Heart right ventricle (tissue), 16 donors: Measurements from ENCODE around the gene PDSS2. TPM values are rescaled to one million over a fixed set of nuclear protein-coding genes. Genes with fewer than 3 reads are reported as not detected.

Experiments
- ATAC-seq, 8 donors: fragments of 200-7000 bp; cut with Tn5 transposase; one replicate each; pipeline ENCODE4 v1.9.1; 2020; ENCODE audit warnings: mild to moderate bottlenecking in 8 of 8, moderate library complexity in 8 of 8, moderate number of reproducible peaks in 1 of 8
- DNase-seq, 2 donors: peaks; one replicate each; pipeline ENCODE4 v3.0.0-alpha.2; 2020
- H3K27ac ChIP-seq, 10 donors: fragments of 200-600 bp; sonication (generic) in 2 of 10; one replicate each; pipeline versions ENCODE4 v1.5.0 to v1.8.0; 2020 to 2022; ENCODE audit warnings: mild to moderate bottlenecking in 3 of 10
- H3K27me3 ChIP-seq, 7 donors: fragments of 200-600 bp; one replicate each; pipeline ENCODE4 v1.8.0; 2021 to 2022; ENCODE audit warnings: mild to moderate bottlenecking in 2 of 7
- H3K36me3 ChIP-seq, 9 donors: fragments of 200-600 bp; sonication (generic) in 1 of 9; one replicate each; pipeline versions ENCODE4 v1.5.0 to v1.8.0; 2020 to 2022; ENCODE audit warnings: mild to moderate bottlenecking in 2 of 9
- H3K4me1 ChIP-seq, 9 donors: fragments of 200-600 bp; sonication (generic) in 1 of 9; one replicate each; pipeline versions ENCODE4 v1.5.0 to v1.8.0; 2020 to 2022; ENCODE audit warnings: mild to moderate bottlenecking in 4 of 9
- H3K4me3 ChIP-seq, 10 donors: fragments of 200-600 bp; sonication (generic) in 2 of 10; one replicate each; pipeline versions ENCODE4 v1.5.0 to v1.8.0; 2020 to 2022; ENCODE audit warnings: mild to moderate bottlenecking in 7 of 10, moderate library complexity in 2 of 10
- H3K9me3 ChIP-seq, 11 donors: fragments of 200-600 bp in 10 of 11; sonication (generic) in 2 of 11; one replicate each; pipeline versions ENCODE4 v1.5.0 to v1.8.0; 2013 to 2022; ENCODE audit warnings: mild to moderate bottlenecking in 2 of 11, control low read depth in 1 of 11, moderate library complexity in 1 of 11
- CTCF ChIP-seq, 9 donors: fragments of 200-600 bp; sonication (generic) in 2 of 9; IDR thresholded peaks; one replicate each; pipeline versions ENCODE4 v1.5.0 to v1.8.0; 2021 to 2022; ENCODE audit warnings: antibody characterized with exemption in 9 of 9, mild to moderate bottlenecking in 5 of 9, moderate library complexity in 1 of 9
- WGBS, 2 donors: extraction: QIAGEN DNeasy Blood & Tissue Kit; methylation state at CpG; one replicate each; pipeline ENCODE4 v1.1.7; 2013; ENCODE audit warnings: inconsistent platforms in 1 of 2; 5-methylcytosine and 5-hydroxymethylcytosine counted together
- intact Hi-C, 10 donors: fragments of 100-400 bp; cut with DNase I; formaldehyde crosslinking; loops; one replicate each; pipeline versions ENCODE4 v1.11.1 to v1.14.2; 2022
- polyA plus RNA-seq, 2 donors: library from polyadenylated mRNA; stranded (reverse); fragments of 200-250 nt; gene quantifications; one replicate each; pipeline ENCODE4 v1.2.3, GENCODE V29; 2013
- total RNA-seq, 10 donors: library from RNA; stranded (reverse); fragmentation: NEBNext Ultra II Directional in 3 of 10; extraction: Animal tissue kit (Norgen Biotek cat#: 25700) in 3 of 10; gene quantifications; one replicate each; pipeline versions ENCODE4 v1.2.1 to v1.2.4, GENCODE V29; 2021 to 2023
- donor health status: Arrhythmogenic right ventricular cardiomyopathy.
- donor health status: ischemic (EF 13 %, LVEDD 7.1; RV severe dilation, severe dysfunction).
- donor health status: healthy with polysubstance abuse.
- donor health status: DM: no; HTN: yes; CAD: no.
- donor health status: DM: no; HTN: no; CAD: no.
- donor health status: ischemic (EF 25% LVEDD 6.9; RV normal size, moderate dysfunction).
- donor health status: ischemic (EF 25% LVEDD 5.7; RV mildly dilated, moderate dysfunction).
- donor health status: healthy.
- donor health status: DM: yes; HTN: yes; CAD: no.
- donor health status: Ischemic cardiomyopathy.
- donor health status: ischemic (EF 35%, LVEDD 5.7; RV mildly dilated, moderate dysfunction).
- donor health status: nonischemic (EF 11% LVEDD 7.7; RV severe dilation, severe dysfunction).
- donor health status: DM: yes; HTN: yes; CAD: no.
- donor health status: PGD.
- donor health status: ischemic (EF 29% LVEDD 5.4; RV normal size, mild dysfunction).
- donor health status: nonischemic (EF 23%, LVEDD 6.1; RV moderate dilation, normal function).

PDSS2 gene
- total and polyA plus RNA-seq, 12 donors = 5.5 to 22.2 (median 18.0) TPM

- H3K27me3 ChIP-seq = peaks cover 0 to 25% (median 0%) of the 10 kb centered on the region in 7 donors
- peak overlapping the region in 9 of 10 donors; percentile 23 to 72 (median 64) for H3K27ac ChIP-seq
- no peaks in the 10 kb centered on the region for H3K36me3 ChIP-seq
- intact Hi-C loops = loop anchor here in 8 of 10 donors (1.0 to 10.0 kb wide), 6 partner anchors 82 to 92 kb away; partner anchors contain the start of gene MTRES1 (in 6 of the 8)
- ATAC-seq (peak; percentile 89 to 96 (median 95)), DNase-seq (peak; percentile 81 to 92)
- no peaks in the 10 kb centered on the region for H3K9me3 ChIP-seq
- peak overlapping the region in 9 of 10 donors; percentile 67 to 88 (median 70) for H3K4me3 ChIP-seq
- H3K4me1 ChIP-seq = peaks cover 2 to 31% (median 18%) of the 10 kb centered on the region in 9 donors
- TF ChIP-seq CTCF (IDR thresholded peaks at IDR 0.05) = peak; percentile 75 to 95 (median 92)
- 1% methylated on average over 72 to 113 of the region's 116 CpGs for WGBS, 2 donors
These were observed 345.0 kb downstream of the PDSS2 start for GRCh38 chr6:107114213-107114925.

GRCh38 chr6:107110200-107110599, 349.2 kb downstream of the PDSS2 start:
- ATAC-seq (no peak), DNase-seq (no peak)
- Histone ChIP-seq H3K27me3 (no peaks in the 10 kb centered on the region), H3K36me3 (no peaks in the 10 kb centered on the region), H3K27ac (no peak overlapping the region), H3K4me1 (peaks cover 0 to 22% (median 7%) of the 10 kb centered on the region in 9 donors), H3K9me3 (no peaks in the 10 kb centered on the region), H3K4me3 (no peak overlapping the region)
- intact Hi-C loops = loop anchor here in 5 of 10 donors (5.0 to 10.0 kb wide), 4 partner anchors 78 to 88 kb away; partner anchors contain the start of gene MTRES1 (in 3 of the 5)
- 86 to 96% methylated on average over 1 of the region's 1 CpG for WGBS, 2 donors
- no peak for TF ChIP-seq CTCF (IDR thresholded peaks at IDR 0.05)

GRCh38 chr6:107108201-107108890, 351.0 kb downstream of the PDSS2 start:
- TF ChIP-seq CTCF (IDR thresholded peaks at IDR 0.05) = no peak
- no peak for DNase-seq
- 90% methylated on average over 17 of the region's 17 CpGs for WGBS, 2 donors
- intact Hi-C loops = no loop called here
- Histone ChIP-seq H3K27ac (no peak overlapping the region), H3K4me1 (peaks cover 0 to 14% (median 0%) of the 10 kb centered on the region in 9 donors), H3K4me3 (no peak overlapping the region), H3K9me3 (no peaks in the 10 kb centered on the region), H3K27me3 (no peaks in the 10 kb centered on the region), H3K36me3 (no peaks in the 10 kb centered on the region)
- peak in 2 of 8 donors; percentile 38 to 50 for ATAC-seq

GRCh38 chr6:107107791-107108190, 351.6 kb downstream of the PDSS2 start:
- H3K36me3 ChIP-seq = no peaks in the 10 kb centered on the region
- H3K27me3 ChIP-seq = no peaks in the 10 kb centered on the region
- no peak overlapping the region for H3K4me3 ChIP-seq
- H3K4me1 ChIP-seq = peaks cover 0 to 14% (median 0%) of the 10 kb centered on the region in 9 donors
- H3K27ac ChIP-seq = no peak overlapping the region
- no peaks in the 10 kb centered on the region for H3K9me3 ChIP-seq
- DNase-seq (peak in 1 of 2 donors; percentile 8), ATAC-seq (peak in 2 of 8 donors; percentile 29 to 62)
- no peak for TF ChIP-seq CTCF (IDR thresholded peaks at IDR 0.05)
- WGBS, 2 donors = 75% methylated on average over 4 of the region's 4 CpGs
- intact Hi-C loops = no loop called here
